GM12872 (cell line): ENCODE measurements around the gene MT1X.

Experiments used
- TF ChIP-seq, protein P1 (sequence below): IDR thresholded peaks from 3 replicates; pipeline ENCODE4 v1.5.1; 2011; ENCODE audit warnings: low read depth, mild to moderate bottlenecking, low read length, moderate library complexity; ENCODE audit not compliant: insufficient read depth

The MT1X gene

GRCh38 chr16:56681939-56682702 lies at the start of gene MT1X:
Gene MT1X, plus strand, starts transcription at chr16:56682470. Its CDS starts 71 bp downstream, at chr16:56682541.
- TF ChIP-seq, protein P1, sequence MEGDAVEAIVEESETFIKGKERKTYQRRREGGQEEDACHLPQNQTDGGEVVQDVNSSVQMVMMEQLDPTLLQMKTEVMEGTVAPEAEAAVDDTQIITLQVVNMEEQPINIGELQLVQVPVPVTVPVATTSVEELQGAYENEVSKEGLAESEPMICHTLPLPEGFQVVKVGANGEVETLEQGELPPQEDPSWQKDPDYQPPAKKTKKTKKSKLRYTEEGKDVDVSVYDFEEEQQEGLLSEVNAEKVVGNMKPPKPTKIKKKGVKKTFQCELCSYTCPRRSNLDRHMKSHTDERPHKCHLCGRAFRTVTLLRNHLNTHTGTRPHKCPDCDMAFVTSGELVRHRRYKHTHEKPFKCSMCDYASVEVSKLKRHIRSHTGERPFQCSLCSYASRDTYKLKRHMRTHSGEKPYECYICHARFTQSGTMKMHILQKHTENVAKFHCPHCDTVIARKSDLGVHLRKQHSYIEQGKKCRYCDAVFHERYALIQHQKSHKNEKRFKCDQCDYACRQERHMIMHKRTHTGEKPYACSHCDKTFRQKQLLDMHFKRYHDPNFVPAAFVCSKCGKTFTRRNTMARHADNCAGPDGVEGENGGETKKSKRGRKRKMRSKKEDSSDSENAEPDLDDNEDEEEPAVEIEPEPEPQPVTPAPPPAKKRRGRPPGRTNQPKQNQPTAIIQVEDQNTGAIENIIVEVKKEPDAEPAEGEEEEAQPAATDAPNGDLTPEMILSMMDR = no peak

DNA sequence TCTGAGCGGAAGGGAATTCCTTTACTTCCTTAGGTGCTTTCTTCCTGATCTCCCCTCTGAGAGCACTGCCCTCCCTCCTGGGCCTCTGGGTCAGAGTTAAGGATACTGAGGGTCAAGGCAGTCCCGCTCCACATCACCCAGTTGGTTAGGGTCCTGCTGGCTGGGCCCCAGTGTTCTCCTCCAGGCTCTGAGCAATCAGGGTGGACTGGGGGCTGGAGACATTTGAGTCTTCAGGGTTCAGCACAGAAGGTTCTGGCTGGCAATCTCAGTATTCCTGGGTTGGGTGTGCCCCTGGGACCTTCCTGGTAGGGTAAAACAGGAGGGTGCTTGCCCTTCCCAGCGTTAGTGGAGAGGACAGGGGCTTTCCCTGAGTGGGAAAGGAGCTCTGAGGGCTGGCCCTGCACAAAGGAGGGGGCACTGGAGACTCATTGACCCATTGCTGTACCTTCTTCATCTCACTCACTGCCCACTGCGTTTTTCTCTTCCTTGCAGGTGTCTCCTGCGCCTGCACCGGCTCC lies 49.4 kb upstream of the MT1X start:
- TF ChIP-seq, protein P1 = no peak

DNA sequence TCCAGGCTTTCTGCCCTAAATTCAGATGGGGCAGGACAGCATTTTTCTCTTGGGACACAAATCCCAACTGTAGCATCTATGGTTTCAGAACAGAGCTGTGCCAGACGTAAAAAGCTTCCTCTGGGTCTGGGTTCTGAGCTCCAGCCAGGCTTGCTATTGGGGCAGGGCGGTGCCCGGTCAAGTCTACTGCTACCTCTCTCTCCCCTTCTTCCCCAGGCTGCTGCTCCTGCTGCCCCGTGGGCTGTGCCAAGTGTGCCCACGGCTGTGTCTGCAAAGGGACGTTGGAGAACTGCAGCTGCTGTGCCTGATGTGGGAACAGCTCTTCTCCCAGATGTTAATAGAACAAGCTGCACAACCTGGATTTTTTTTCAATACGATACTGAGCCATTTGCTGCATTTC lies 48.7 kb upstream of the MT1X start:
- TF ChIP-seq, protein P1 = no peak

- TF ChIP-seq, protein P1 = no peak
Measured at GRCh38 chr16:56634715-56635440, 47.4 kb upstream of the MT1X start.

DNA sequence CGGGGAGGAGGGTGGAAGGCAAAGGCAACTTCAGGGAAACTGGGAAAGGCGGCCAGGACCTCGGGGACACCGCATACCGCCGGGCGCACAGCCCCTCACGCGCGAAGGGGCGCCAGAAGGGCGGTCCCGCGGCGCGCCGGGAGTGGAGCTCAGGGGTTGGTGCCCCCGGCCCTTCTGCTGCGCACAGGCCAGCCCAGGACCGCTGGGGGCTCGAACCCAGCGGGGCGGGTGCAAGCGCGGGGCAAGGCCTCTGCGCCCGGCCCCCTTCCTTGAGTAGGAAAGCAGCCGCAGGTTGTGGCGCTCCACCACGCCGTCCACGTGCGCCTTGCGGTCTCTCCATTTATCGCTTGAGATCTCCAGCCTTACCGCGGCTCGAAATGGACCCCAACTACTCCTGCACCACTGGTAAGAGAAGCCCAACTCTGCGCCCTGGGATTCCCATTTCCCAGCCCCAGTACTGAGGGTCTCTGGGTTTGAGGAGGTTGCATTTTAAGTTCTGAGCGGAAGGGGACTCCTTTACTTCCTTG lies 46.8 kb upstream of the MT1X start:
- TF ChIP-seq, protein P1 = no peak

GRCh38 chr16:56636616-56637413 lies 45.5 kb upstream of the MT1X start:
- TF ChIP-seq, protein P1 = no peak
